ENCODE results near the gene TSGA10IP.

The TSGA10IP gene

DNA sequence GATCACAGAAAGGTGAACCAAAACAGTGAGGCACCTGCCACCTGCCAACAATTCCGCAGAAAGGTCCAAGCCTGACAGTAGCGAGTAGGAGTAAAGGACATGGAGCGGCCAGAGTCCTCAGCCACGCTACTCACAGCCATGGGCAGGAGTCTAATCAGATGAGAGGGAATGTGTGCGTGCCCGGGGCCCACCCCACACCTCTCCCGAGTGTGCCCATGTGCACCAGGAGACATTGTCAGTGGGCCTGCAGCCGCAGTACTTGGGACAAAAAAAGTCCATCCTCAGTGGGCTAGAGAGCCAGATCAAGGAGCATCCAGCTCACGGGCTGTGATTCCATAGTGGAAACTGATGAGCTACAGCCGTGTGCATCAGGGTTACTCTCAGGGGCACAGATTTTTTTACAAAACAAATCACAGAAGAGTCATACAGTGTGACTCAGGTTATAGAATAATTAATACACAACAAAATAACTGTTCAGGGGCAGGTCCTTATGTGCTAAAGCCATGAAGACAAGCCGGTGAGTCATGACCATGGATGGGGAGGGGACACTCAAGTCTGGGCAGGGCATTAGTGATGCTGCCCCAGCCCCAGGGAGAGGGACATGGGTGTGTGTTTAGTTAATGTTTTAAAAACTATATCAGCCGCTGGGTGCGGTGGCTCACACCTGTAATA is 28.3 kb downstream of the TSGA10IP start:
- no peak for DNase-seq
- Histone ChIP-seq H3K9me3 (ENCODE audit: insufficient read depth, low read depth, low read length) (no peaks in the 10 kb centered on the region), H2AFZ (ENCODE audit: insufficient read depth, low read length, poor library complexity) (no peak overlapping the region), H3K4ac (ENCODE audit: low read depth, low read length) (no peak overlapping the region), H3K4me1 (ENCODE audit: control insufficient read depth in 1 of 2, insufficient read depth in 2 of 2, low read length in 2 of 2) (no peaks in the 10 kb centered on the region), H3K4me3 (ENCODE audit: low read depth, low read length) (no peak overlapping the region), H3K79me2 (ENCODE audit: control insufficient read depth, insufficient read depth, low read length, poor library complexity) (no peaks in the 10 kb centered on the region), H3K23ac (ENCODE audit: low read length) (no peak overlapping the region), H4K91ac (ENCODE audit: low read depth, low read length) (no peak overlapping the region), H3K27ac (ENCODE audit: low read depth, low read length) (no peak overlapping the region), H3K79me1 (ENCODE audit: low read length) (no peaks in the 10 kb centered on the region), H3K27me3 (ENCODE audit: insufficient read depth, low read length) (no peaks in the 10 kb centered on the region), H3K14ac (ENCODE audit: low read length) (no peak overlapping the region), H2BK12ac (ENCODE audit: low read length) (no peak overlapping the region), H4K12ac (ENCODE audit: low read depth, low read length) (no peak overlapping the region), H2AK5ac (ENCODE audit: low read length) (no peak overlapping the region), H2BK5ac (ENCODE audit: low read depth, low read length, poor library complexity) (no peak overlapping the region), H2BK120ac (ENCODE audit: insufficient read depth, low read length, poor library complexity) (no peak overlapping the region), H4K8ac (ENCODE audit: low read depth, low read length) (no peak overlapping the region), H3K4me2 (ENCODE audit: low read length) (no peak overlapping the region), H3K36me3 (ENCODE audit: control insufficient read depth in 1 of 2, insufficient read depth in 2 of 2, low read length in 2 of 2) (peaks cover 54 to 59% of the 10 kb centered on the region in 2 experiments), H3K18ac (ENCODE audit: low read length) (no peak overlapping the region), H3K9ac (ENCODE audit: low read length) (no peak overlapping the region)
- WGBS (ENCODE audit: extremely low coverage, insufficient coverage, insufficient read length) = no CpG with 5 or more reads among the region's 13 CpGs

- no peak overlapping the region for H3K23ac ChIP-seq (ENCODE audit: low read length)
- no peak overlapping the region for H2BK5ac ChIP-seq (ENCODE audit: low read depth, low read length, poor library complexity)
- no peak overlapping the region for H2AFZ ChIP-seq (ENCODE audit: insufficient read depth, low read length, poor library complexity)
- H3K14ac ChIP-seq (ENCODE audit: low read length) = no peak overlapping the region
- H3K9ac ChIP-seq (ENCODE audit: low read length) = no peak overlapping the region
- H4K8ac ChIP-seq (ENCODE audit: low read depth, low read length) = no peak overlapping the region
- H3K4ac ChIP-seq (ENCODE audit: low read depth, low read length) = no peak overlapping the region
- no peaks in the 10 kb centered on the region for H3K79me2 ChIP-seq (ENCODE audit: control insufficient read depth, insufficient read depth, low read length, poor library complexity)
- H3K79me1 ChIP-seq (ENCODE audit: low read length) = no peaks in the 10 kb centered on the region
- no peak overlapping the region for H3K18ac ChIP-seq (ENCODE audit: low read length)
- H2BK120ac ChIP-seq (ENCODE audit: insufficient read depth, low read length, poor library complexity) = no peak overlapping the region
- no peaks in the 10 kb centered on the region for H3K4me1 ChIP-seq (ENCODE audit: control insufficient read depth in 1 of 2, insufficient read depth in 2 of 2, low read length in 2 of 2)
- H3K27me3 ChIP-seq (ENCODE audit: insufficient read depth, low read length) = no peaks in the 10 kb centered on the region
- no peak overlapping the region for H4K12ac ChIP-seq (ENCODE audit: low read depth, low read length)
- no peak overlapping the region for H3K4me3 ChIP-seq (ENCODE audit: low read depth, low read length)
- no peak overlapping the region for H3K27ac ChIP-seq (ENCODE audit: low read depth, low read length)
- no peak overlapping the region for H2BK12ac ChIP-seq (ENCODE audit: low read length)
- H3K4me2 ChIP-seq (ENCODE audit: low read length) = no peak overlapping the region
- no peaks in the 10 kb centered on the region for H3K9me3 ChIP-seq (ENCODE audit: insufficient read depth, low read depth, low read length)
- no peak overlapping the region for H4K91ac ChIP-seq (ENCODE audit: low read depth, low read length)
- no peak for DNase-seq
- WGBS (ENCODE audit: extremely low coverage, insufficient coverage, insufficient read length) = no CpG with 5 or more reads among the region's 9 CpGs
- no peak overlapping the region for H2AK5ac ChIP-seq (ENCODE audit: low read length)
- peaks cover 56 to 57% of the 10 kb centered on the region in 2 experiments for H3K36me3 ChIP-seq (ENCODE audit: control insufficient read depth in 1 of 2, insufficient read depth in 2 of 2, low read length in 2 of 2)
These were observed 30.5 kb downstream of the TSGA10IP start for GRCh38 chr11:65975771-65976170.

- Histone ChIP-seq H3K18ac (ENCODE audit: low read length) (no peak overlapping the region), H2AK5ac (ENCODE audit: low read length) (no peak overlapping the region), H3K4me3 (ENCODE audit: low read depth, low read length) (no peak overlapping the region), H3K23ac (ENCODE audit: low read length) (no peak overlapping the region), H3K4ac (ENCODE audit: low read depth, low read length) (no peak overlapping the region), H2BK12ac (ENCODE audit: low read length) (no peak overlapping the region), H3K14ac (ENCODE audit: low read length) (no peak overlapping the region), H2BK120ac (ENCODE audit: insufficient read depth, low read length, poor library complexity) (no peak overlapping the region), H3K36me3 (ENCODE audit: control insufficient read depth in 1 of 2, insufficient read depth in 2 of 2, low read length in 2 of 2) (peaks cover 56 to 57% of the 10 kb centered on the region in 2 experiments), H4K12ac (ENCODE audit: low read depth, low read length) (no peak overlapping the region), H3K9me3 (ENCODE audit: insufficient read depth, low read depth, low read length) (no peaks in the 10 kb centered on the region), H2BK5ac (ENCODE audit: low read depth, low read length, poor library complexity) (no peak overlapping the region), H4K8ac (ENCODE audit: low read depth, low read length) (no peak overlapping the region), H3K27me3 (ENCODE audit: insufficient read depth, low read length) (no peaks in the 10 kb centered on the region), H3K4me1 (ENCODE audit: control insufficient read depth in 1 of 2, insufficient read depth in 2 of 2, low read length in 2 of 2) (no peaks in the 10 kb centered on the region), H4K91ac (ENCODE audit: low read depth, low read length) (no peak overlapping the region), H3K9ac (ENCODE audit: low read length) (no peak overlapping the region), H3K4me2 (ENCODE audit: low read length) (no peak overlapping the region), H3K27ac (ENCODE audit: low read depth, low read length) (no peak overlapping the region), H3K79me1 (ENCODE audit: low read length) (no peaks in the 10 kb centered on the region), H3K79me2 (ENCODE audit: control insufficient read depth, insufficient read depth, low read length, poor library complexity) (no peaks in the 10 kb centered on the region), H2AFZ (ENCODE audit: insufficient read depth, low read length, poor library complexity) (no peak overlapping the region)
- no peak for DNase-seq
- no CpG with 5 or more reads among the region's 43 CpGs for WGBS (ENCODE audit: extremely low coverage, insufficient coverage, insufficient read length)
These were observed 31.2 kb downstream of the TSGA10IP start for GRCh38 chr11:65976216-65977176.

DNA sequence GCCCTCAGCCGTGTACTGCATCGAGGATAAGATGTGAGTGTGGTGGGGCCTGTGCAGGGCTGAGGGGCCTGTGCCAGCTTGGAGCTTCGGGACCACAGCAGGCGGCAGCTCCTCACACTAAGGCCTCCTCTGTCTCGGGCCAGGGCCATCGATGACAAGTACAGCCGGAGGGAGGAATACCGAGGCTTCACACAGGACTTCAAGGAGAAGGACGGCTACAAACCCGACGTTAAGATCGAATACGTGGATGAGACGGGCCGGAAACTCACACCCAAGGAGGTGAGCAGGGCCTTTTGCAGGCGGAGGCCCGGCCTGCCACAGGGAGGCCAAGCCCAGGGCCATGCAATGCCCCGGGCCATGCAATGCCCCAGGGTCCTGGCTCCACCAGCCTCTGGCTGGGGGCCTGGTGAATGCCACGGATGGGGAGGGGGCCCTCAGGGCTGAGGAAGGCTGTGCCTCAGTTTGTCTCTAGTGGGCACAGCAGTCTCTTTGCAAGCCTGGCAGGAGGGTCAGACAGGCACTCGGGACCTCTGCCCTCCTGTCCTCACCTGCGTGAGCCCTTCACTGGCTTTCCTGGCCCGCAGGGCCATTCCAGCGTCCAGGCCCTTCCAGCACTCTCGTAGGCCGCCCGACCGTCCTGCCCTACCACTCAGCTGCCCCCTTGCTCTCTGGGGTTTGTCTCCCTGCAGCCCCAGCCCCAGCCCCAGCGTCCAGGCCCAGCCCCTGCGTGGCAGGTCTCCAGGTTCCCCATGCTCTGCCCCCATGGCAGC is 32.5 kb downstream of the TSGA10IP start:
- Histone ChIP-seq H2AK5ac (ENCODE audit: low read length) (no peak overlapping the region), H2AFZ (ENCODE audit: insufficient read depth, low read length, poor library complexity) (no peak overlapping the region), H4K91ac (ENCODE audit: low read depth, low read length) (no peak overlapping the region), H2BK120ac (ENCODE audit: insufficient read depth, low read length, poor library complexity) (no peak overlapping the region), H3K23ac (ENCODE audit: low read length) (no peak overlapping the region), H3K9me3 (ENCODE audit: insufficient read depth, low read depth, low read length) (no peaks in the 10 kb centered on the region), H3K4me3 (ENCODE audit: low read depth, low read length) (no peak overlapping the region), H3K18ac (ENCODE audit: low read length) (no peak overlapping the region), H3K14ac (ENCODE audit: low read length) (no peak overlapping the region), H3K27ac (ENCODE audit: low read depth, low read length) (no peak overlapping the region), H4K8ac (ENCODE audit: low read depth, low read length) (no peak overlapping the region), H3K36me3 (ENCODE audit: control insufficient read depth in 1 of 2, insufficient read depth in 2 of 2, low read length in 2 of 2) (peaks cover 52% of the 10 kb centered on the region in 2 experiments), H3K4me1 (ENCODE audit: control insufficient read depth in 1 of 2, insufficient read depth in 2 of 2, low read length in 2 of 2) (no peaks in the 10 kb centered on the region), H3K79me2 (ENCODE audit: control insufficient read depth, insufficient read depth, low read length, poor library complexity) (no peaks in the 10 kb centered on the region), H2BK5ac (ENCODE audit: low read depth, low read length, poor library complexity) (no peak overlapping the region), H3K4me2 (ENCODE audit: low read length) (no peak overlapping the region), H2BK12ac (ENCODE audit: low read length) (no peak overlapping the region), H3K79me1 (ENCODE audit: low read length) (no peaks in the 10 kb centered on the region), H3K27me3 (ENCODE audit: insufficient read depth, low read length) (no peaks in the 10 kb centered on the region), H3K9ac (ENCODE audit: low read length) (no peak overlapping the region), H4K12ac (ENCODE audit: low read depth, low read length) (no peak overlapping the region), H3K4ac (ENCODE audit: low read depth, low read length) (no peak overlapping the region)
- no peak for DNase-seq
- no CpG with 5 or more reads among the region's 29 CpGs for WGBS (ENCODE audit: extremely low coverage, insufficient coverage, insufficient read length)
